IPS DF 6.9 (cell line): ENCODE results near the gene AZU1.

Experiments
- DNase-seq: peaks from one replicate; pipeline ENCODE4 v3.0.0-alpha.2; 2013; ENCODE audit warnings: low read depth, low spot score
- H3K27ac ChIP-seq: one replicate; pipeline ENCODE4 v1.5.1; 2013; ENCODE audit warnings: low read length, control low read depth
- H3K27me3 ChIP-seq: 2 replicates; pipeline ENCODE4 v1.6.1; 2013; ENCODE audit warnings: mild to moderate bottlenecking, low read length; ENCODE audit not compliant: control insufficient read depth, insufficient read depth
- H3K36me3 ChIP-seq: 2 replicates; pipeline ENCODE4 v1.6.1; 2013; ENCODE audit warnings: low read length; ENCODE audit not compliant: control insufficient read depth, insufficient read depth
- H3K4me1 ChIP-seq: 2 replicates; pipeline ENCODE4 v1.6.1; 2013; ENCODE audit warnings: low read length; ENCODE audit not compliant: control insufficient read depth, insufficient read depth
- H3K4me3 ChIP-seq: 2 replicates; pipeline ENCODE4 v1.5.1; 2013; ENCODE audit warnings: mild to moderate bottlenecking, low read length
- H3K9me3 ChIP-seq: 2 replicates; pipeline ENCODE4 v1.6.1; 2013; ENCODE audit warnings: low read length, inconsistent platforms; ENCODE audit not compliant: control insufficient read depth, insufficient read depth
- WGBS: extraction: QIAGEN DNeasy Blood & Tissue Kit; methylation state at CpG from one replicate; pipeline ENCODE4 v1.1.7; 2013; ENCODE audit warnings: mixed read lengths, missing lambda C conversion rate; ENCODE audit not compliant: insufficient read length, insufficient coverage; 5-methylcytosine and 5-hydroxymethylcytosine counted together

Gene AZU1

DNA sequence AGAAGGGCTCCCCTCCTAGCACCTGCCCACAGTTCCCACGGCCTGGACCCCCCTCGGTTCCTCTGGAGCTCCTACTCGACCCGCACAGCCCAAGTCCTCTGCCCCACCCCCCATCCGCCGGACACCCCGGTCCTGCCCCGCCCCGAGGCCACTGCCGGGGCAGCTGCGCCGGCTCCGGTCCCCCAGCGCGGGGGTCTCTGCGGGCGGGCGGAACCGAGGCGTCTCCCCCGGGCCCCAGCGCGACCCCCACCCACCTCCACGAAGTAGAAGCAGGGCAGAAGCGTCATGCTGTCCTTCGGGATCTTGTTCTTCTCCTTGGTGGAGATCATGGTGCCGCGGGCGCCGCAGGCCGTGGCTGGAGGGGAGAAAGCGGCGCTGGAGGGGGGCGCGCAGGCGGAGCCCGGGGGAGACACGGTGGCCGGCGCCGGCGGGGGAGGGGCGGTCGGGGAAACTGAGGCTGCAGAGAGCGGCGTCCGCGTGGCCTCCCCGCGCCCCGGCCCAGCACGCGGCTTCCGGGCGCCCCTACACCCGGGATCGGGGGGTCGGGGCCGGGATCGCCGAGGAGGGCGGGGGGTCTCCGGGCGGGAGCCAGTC, 6.3 kb upstream of the AZU1 start:
- Histone ChIP-seq H3K4me1 (peaks cover 2% of the 10 kb centered on the region; the same call in 1 of the 2 replicates), H3K4me3 (peak overlapping the region; percentile 72), H3K9me3 (no peaks in the 10 kb centered on the region), H3K36me3 (no peaks in the 10 kb centered on the region; the same call in 1 of the 2 replicates), H3K27ac (no peak overlapping the region), H3K27me3 (no peaks in the 10 kb centered on the region)
- no peak for DNase-seq
- no CpG with 5 or more reads among the region's 64 CpGs for WGBS

DNA sequence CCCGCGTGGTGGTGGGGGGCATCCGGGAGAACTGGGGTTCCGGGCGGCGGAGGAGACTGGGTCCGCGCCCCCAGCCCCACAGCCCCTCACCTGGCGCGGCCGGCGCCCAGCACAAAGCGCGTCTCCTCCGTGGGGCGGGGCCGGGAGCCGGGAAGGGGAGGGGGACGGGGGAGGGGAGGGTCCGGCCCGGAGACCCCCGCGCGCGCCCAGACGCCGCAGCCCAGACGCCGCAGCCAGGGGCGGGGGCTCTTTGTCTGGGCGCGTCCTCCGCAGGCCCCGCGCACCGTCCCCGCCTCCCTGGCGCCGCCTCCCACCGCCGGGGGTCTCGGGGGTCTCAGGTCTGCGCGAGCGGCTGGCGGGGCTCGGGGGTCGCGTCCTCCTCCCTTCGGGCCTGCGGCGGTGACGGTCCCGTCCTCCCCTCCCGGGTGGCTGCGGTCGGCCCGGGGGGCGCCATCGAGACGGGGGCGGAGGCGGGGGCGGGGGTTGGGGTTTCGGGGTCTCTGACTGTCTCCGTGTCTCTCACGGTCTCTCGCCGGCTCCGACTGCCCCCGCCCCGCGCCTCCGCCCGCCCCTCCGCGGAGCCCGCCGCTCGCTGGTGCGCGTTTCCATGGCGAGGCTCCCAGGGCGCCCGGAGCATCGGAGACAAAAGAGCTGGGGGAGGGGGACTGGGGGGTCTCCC, 5.7 kb upstream of the AZU1 start, which contains the start of gene PLPPR3:
Gene PLPPR3 (minus strand): TSS at position 131 of the 679 bp plus-strand sequence. CDS start 396 bp downstream, outside the sequence.
- peak within 1 kb of the TSS; percentile 72 for H3K4me3 ChIP-seq

DNA sequence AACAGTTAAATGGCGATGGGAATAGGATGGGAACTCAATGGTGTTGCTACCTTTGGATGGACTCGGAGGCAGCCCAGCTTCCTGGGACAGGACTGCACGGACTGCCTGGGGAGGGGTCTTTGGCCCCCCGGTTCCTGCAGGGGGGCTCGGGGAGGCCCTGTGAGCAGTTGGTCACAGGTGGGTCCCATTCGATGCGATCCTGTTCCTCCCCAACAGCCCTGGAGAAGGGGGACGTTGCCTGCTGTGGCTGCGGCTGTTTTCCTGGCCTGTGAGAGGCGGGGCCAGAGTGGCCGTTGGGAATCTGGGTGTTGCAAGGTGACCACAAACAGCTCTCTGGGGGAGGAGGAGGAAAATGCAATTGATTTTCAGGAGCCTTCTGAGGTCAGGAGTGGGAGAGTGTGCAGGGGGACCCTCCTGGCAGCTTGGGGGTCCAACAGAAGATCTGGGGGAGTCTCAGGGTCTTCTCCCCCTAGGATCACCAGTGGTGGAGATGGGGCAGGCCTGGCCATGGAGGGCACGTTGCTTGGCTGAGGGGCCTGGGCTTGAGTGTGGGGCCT, 4.0 kb upstream of the AZU1 start:
- no peak for DNase-seq

More for the DNA sequence above, 5.7 kb upstream of the AZU1 start, which contains the start of gene PLPPR3:
- Histone ChIP-seq H3K27me3 (no peaks in the 10 kb centered on the region), H3K4me1 (peaks cover 2% of the 10 kb centered on the region; the same call in 1 of the 2 replicates), H3K27ac (no peak within 1 kb of the TSS), H3K36me3 (no peaks in the 10 kb centered on the region; the same call in 1 of the 2 replicates), H3K9me3 (no peaks in the 10 kb centered on the region)
- WGBS, result no CpG with 5 or more reads among the region's 86 CpGs
- no peak for DNase-seq

DNA sequence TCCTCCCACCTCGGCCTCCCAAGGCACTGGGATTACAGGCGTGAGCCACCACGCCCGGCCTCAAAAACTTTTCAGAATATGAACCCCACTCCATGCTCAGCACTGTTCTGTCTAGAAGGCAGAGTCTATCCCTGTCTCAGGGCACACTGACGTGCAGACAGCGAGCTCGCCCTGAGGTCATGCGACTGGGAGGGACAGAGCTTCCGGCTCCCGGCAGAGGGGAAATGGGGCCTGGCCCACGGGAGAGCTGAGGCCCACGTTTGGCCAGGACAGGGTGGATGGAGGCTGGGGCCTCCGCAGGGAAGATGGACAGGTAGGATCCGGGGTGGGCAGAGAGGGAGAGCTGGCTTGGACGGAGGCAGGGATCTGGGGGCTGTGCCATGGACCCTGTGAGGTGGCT, 2.8 kb upstream of the AZU1 start:
- Histone ChIP-seq H3K9me3 (no peaks in the 10 kb centered on the region), H3K27ac (no peak overlapping the region), H3K36me3 (no peaks in the 10 kb centered on the region; the same call in 1 of the 2 replicates), H3K4me1 (peaks cover 2% of the 10 kb centered on the region; the same call in 1 of the 2 replicates), H3K4me3 (no peak overlapping the region), H3K27me3 (no peaks in the 10 kb centered on the region)
- no CpG with 5 or more reads among the region's 15 CpGs for WGBS
- no peak for DNase-seq

More for the DNA sequence above, 4.0 kb upstream of the AZU1 start:
- H3K9me3 ChIP-seq, result no peaks in the 10 kb centered on the region
- WGBS, result no CpG with 5 or more reads among the region's 12 CpGs
- no peaks in the 10 kb centered on the region; the same call in 1 of the 2 replicates for H3K36me3 ChIP-seq
- no peaks in the 10 kb centered on the region for H3K27me3 ChIP-seq
- no peak overlapping the region for H3K27ac ChIP-seq
- no peak overlapping the region for H3K4me3 ChIP-seq
- H3K4me1 ChIP-seq, result peaks cover 2% of the 10 kb centered on the region; the same call in 1 of the 2 replicates

DNA sequence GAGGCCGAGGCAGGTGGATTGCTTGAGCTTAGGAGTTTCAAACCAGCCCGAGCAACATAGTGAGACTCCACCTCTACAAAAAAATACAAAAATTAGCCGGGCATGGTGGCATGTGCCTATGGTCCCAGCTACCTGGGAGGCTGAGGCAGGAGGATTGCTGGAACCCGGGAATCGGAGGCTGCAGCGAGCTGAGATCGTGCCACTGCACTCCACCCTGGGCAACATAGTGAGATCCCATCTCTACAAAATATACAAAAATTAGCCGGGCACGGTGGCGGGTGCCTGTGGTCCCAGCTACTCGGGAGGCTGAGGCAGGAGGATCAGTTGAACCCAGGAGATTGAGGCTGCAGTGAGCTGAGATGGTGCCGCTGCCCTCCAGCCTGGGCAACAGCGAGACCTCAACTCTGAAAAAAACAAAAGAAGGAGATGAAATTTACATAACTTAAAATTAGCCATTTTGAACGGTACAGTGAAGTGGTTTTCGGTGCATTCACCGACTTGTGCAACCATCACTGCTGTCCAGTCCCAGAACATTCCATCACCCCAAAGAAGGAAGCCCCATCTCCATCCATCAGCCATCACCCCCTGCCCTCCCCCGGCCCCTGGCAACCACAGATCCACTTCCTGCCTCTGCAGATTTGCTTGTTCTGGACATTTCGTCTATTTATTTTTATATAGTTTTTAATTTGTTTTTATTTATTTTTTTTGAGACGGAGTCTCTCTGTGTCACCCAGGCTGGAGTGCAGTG, 1.6 kb upstream of the AZU1 start:
- H3K4me1 ChIP-seq, result peaks cover 2% of the 10 kb centered on the region; the same call in 1 of the 2 replicates
- WGBS, result no CpG with 5 or more reads among the region's 19 CpGs
- DNase-seq, result no peak
- H3K4me3 ChIP-seq, result no peak overlapping the region
- no peaks in the 10 kb centered on the region; the same call in 1 of the 2 replicates for H3K36me3 ChIP-seq
- H3K27me3 ChIP-seq, result no peaks in the 10 kb centered on the region
- H3K9me3 ChIP-seq, result no peaks in the 10 kb centered on the region
- no peak overlapping the region for H3K27ac ChIP-seq

DNA sequence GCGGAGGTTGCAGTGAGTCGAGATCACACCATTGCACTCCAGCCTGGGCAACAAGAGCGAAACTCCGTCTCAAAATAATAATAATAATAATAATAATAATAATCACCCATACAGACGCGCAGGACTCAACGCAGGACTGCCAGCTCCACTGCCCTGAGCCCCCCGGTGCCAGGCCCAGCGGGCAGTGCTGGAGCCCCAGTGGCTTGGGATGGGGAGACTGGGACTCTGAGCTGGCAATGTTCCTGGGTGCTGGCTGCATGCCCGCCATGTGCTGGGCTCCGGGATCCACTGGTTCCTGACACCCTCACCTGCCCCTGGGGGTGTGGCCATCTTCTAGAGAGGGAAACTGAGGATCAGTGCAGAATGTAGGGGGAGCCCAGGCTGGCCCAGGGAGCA, 325 bp upstream of the AZU1 start:
- Histone ChIP-seq H3K4me3 (no peak overlapping the region; the same call in 1 of the 2 replicates), H3K27me3 (no peaks in the 10 kb centered on the region), H3K9me3 (no peaks in the 10 kb centered on the region), H3K4me1 (peaks cover 2% of the 10 kb centered on the region; the same call in 1 of the 2 replicates), H3K36me3 (no peaks in the 10 kb centered on the region; the same call in 1 of the 2 replicates), H3K27ac (no peak overlapping the region)
- no peak for DNase-seq
- no CpG with 5 or more reads among the region's 11 CpGs for WGBS

DNA sequence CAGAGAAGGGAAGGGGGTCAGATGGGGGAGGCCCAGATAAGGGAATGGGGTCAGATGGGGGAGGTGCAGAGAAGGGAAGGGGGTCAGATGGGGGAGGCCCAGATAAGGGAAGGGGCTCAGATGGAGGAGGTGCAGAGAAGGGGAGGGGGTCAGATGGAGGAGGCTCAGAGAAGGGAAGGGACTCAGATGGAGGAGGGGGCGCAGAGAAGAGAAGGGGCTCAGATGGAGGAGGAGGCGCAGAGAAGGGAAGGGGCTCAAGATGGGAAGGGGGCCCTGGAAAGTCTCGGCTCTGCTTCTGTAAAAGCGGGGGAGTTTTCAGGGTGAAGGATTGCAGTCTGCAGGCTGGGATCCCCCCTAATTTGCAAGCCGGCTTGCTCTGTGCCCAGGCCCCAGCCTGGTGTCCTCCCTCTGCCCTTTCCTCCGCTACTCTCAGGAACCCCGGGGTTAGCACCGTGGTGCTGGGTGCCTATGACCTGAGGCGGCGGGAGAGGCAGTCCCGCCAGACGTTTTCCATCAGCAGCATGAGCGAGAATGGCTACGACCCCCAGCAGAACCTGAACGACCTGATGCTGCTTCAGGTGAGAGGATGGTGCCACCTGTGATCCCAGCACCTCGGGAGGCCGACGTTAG, 1.6 kb downstream of the AZU1 start:
- Histone ChIP-seq H3K27me3 (no peaks in the 10 kb centered on the region), H3K4me1 (no peaks in the 10 kb centered on the region; the same call in 1 of the 2 replicates), H3K27ac (no peak overlapping the region), H3K9me3 (no peaks in the 10 kb centered on the region), H3K36me3 (no peaks in the 10 kb centered on the region; the same call in 1 of the 2 replicates), H3K4me3 (no peak overlapping the region)
- WGBS, result no CpG with 5 or more reads among the region's 18 CpGs
- no peak for DNase-seq

DNA sequence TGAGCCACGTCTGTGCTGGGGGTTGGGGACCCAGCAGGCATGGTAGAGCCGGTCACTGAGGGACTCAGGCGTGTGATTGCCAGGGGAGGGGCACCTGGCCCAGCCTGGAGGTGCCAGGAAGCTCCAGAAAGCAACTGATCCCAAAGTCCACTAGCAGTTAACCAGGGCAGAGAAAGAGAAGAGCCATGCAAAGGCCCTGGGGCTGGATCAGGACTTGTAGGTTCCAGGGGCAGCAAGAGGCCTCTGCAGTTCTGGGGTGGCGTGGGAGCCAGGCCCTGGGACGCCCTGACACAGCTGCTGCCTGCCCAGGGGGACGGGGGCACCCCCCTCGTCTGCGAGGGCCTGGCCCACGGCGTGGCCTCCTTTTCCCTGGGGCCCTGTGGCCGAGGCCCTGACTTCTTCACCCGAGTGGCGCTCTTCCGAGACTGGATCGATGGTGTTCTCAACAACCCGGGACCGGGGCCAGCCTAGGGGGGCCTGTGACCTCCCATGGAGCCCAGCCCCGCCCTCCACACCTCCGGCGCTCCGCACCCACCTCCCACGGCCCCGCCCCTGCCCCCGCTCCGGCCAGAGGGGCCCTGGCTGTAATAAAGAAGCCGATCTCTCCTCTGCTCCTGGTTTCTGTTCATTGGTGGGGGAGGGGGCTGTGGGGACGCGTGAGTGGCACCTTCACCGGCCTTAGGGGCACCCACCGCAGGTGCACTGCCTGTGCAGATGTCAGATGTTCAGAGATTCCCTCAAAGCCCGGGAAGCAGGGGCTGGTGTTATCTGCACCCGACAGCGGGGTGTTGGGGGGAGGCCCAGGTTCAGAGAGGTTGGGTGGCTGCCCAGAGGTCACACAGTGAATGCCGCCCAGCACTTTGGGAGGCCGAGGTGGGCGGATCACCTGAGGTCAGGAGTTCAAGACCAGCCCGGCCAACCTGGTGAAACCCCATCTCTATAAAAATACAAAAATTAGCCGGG, 4.1 kb downstream of the AZU1 start:
- no peaks in the 10 kb centered on the region for H3K9me3 ChIP-seq
- H3K4me1 ChIP-seq, result no peaks in the 10 kb centered on the region; the same call in 1 of the 2 replicates
- no peak overlapping the region for H3K27ac ChIP-seq
- H3K27me3 ChIP-seq, result no peaks in the 10 kb centered on the region
- no peak for DNase-seq
- H3K36me3 ChIP-seq, result no peaks in the 10 kb centered on the region; the same call in 1 of the 2 replicates
- H3K4me3 ChIP-seq, result no peak overlapping the region
- WGBS, result no CpG with 5 or more reads among the region's 38 CpGs

DNA sequence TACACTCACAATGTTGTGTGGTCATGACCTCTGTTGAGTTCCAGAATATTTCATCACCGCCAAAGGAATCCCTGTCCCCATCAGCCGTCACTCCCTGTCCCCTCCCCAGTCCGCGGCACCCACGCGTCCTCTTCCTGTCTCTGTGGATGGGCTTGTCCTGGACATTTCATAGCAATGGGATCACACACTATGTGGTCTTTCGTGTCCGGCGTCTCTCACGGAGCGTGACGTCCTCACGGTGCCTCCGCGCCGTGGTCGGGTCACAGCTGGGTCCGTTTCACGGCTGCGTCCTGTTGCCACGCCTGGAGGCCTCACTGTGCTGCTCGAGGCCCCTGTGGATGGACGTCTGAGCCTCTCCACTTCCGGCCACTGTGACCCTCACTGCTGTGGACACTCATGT, 6.6 kb downstream of the AZU1 start:
- WGBS, result no CpG with 5 or more reads among the region's 24 CpGs

More for the DNA sequence above, 6.6 kb downstream of the AZU1 start:
- H3K27me3 ChIP-seq, result no peaks in the 10 kb centered on the region
- no peaks in the 10 kb centered on the region; the same call in 1 of the 2 replicates for H3K4me1 ChIP-seq
- H3K4me3 ChIP-seq, result no peak overlapping the region
- H3K36me3 ChIP-seq, result no peaks in the 10 kb centered on the region; the same call in 1 of the 2 replicates
- H3K9me3 ChIP-seq, result no peaks in the 10 kb centered on the region
- no peak overlapping the region for H3K27ac ChIP-seq
- DNase-seq, result no peak
